Midbrain (tissue), 1 donor: ENCODE measurements around the gene GALNS.

ENCODE experiments used
- DNase-seq: peaks from one replicate; lab custom pipeline; 2025; lab: John Stamatoyannopoulos, UW

The GALNS gene

GRCh38 chr16:88876942-88877526 is 20.3 kb upstream of the GALNS start:
- DNase-seq: no peak

DNA sequence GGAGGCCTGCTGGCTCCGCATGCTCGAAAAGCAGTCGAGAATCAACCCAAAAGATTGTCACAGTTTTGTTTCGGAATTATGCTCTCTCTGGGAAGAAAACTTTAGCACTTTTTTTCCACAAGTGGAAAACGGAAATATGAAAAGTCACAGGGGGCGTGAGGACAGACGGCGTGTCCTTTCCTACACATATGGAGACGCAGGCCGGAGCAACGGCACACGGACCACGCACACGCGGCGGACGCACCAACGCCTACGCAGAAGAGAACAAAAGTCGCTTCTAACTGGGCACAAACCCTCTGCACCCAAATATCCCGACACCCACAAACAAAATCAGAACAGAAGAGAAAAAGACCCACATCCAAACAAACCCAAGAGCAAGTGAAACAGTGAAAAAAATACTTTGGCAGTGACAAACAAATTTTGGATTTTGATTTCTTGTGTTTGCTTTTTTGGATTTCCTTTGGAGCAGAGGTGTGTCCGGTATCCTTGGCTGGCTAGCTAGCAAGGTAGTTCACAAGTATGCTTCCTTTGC is 19.0 kb upstream of the GALNS start:
- DNase-seq: no peak

GRCh38 chr16:88874938-88875599 is 18.3 kb upstream of the GALNS start:
- DNase-seq: no peak

GRCh38 chr16:88872650-88873331 is 16.0 kb upstream of the GALNS start:
- no peak for DNase-seq

DNA sequence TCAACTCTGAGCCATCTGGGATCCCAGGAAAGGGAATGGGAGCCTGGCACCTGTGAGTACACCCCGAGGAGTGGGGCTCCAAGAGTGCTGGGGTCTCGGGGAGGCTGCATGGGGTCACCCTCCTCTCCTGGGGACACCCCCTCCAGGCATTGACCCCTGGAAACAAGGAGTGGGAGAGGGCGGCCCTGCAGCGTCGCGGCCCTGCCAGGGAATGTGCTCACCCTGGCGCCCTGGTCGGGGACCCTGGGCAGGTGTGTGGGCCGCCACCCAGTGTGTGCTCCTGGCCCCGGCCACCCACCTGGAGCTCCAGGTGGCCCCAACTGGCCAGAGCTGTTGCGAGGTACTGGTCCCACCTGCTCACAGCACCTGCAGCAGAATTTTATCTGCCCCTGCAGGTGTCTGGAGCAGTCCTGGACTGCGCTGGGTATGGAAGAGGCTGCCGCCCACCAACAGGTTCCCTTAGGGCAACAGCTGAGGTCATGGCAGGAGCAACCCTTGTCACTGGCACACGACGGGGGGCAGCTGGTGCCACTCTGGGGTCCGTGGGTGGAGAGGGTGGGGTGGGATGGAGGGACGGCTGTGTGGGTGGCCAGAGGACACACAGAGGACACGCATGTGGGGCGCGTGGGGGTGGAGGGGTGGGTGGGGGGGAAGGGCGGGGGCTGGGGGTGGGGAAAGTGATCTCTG is 15.1 kb upstream of the GALNS start:
- DNase-seq: no peak

- no peak for DNase-seq
Measured at GRCh38 chr16:88871349-88871702, 14.6 kb upstream of the GALNS start.

DNA sequence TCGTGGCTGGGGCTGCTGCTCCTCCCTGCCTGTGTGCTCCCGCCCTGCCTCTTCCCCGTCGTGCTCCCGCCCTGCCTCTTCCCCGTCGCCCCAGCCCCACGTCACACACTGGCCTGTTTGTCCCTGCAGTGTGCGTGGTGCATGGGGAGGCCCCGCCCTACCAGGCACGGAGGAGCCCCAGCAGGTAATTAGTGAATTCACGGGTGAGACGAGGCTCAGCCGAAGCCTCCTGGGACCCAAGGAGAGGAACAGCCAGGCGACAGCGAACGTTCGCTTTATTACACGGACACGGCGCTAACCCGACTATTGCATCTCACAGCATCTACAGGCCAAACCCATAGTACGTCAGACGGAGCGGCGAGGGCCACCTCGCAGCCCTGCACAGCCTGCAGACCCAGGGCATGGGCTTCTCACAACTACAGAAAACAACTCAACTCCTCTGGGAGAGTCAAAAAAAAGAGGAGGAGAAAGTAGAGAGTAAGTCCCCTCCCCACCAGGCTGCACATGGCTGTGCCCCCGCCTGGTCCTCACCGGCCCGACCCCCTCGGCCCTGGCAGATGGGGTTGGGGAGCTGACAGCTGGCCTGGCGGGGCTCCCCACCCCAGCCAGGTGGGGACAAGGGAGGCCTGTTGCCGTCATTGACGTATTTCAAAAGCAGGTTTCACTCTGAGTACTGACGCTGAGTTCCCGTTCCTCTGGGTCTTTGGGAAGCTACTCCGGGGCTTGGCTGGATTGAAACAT is 14.0 kb upstream of the GALNS start:
- no peak for DNase-seq

- no peak for DNase-seq
Measured at GRCh38 chr16:88869673-88869980, 12.9 kb upstream of the GALNS start.

GRCh38 chr16:88868974-88869672 is 12.4 kb upstream of the GALNS start:
- no peak for DNase-seq

GRCh38 chr16:88867581-88868246 is 11.0 kb upstream of the GALNS start:
- no peak for DNase-seq

GRCh38 chr16:88866151-88866920 is 9.6 kb upstream of the GALNS start, which contains the start of gene PABPN1L:
Gene PABPN1L, minus strand, starts transcription at chr16:88866660. Its CDS starts 54 bp downstream, at chr16:88866606.
- DNase-seq: no peak

DNA sequence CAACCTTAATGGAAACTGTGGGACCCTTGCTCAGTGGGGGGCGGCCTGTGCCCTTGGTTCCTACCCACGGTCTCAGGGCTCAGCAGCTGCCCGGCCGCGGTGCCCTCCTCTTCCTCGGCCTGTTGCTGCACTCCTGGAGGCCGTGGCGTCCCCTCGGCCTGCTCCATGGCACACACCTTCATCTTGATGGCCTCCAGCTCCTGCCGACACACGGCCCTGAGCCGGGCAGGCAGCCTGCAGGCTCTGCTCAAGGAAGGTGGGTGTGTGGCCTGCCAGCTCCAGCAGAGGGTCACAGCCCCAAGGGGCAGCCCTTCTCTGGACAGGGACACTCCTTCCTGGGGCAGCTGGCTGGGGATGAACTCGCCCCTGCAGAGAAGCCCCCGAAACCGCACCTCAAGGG is 9.0 kb upstream of the GALNS start:
- DNase-seq: no peak

DNA sequence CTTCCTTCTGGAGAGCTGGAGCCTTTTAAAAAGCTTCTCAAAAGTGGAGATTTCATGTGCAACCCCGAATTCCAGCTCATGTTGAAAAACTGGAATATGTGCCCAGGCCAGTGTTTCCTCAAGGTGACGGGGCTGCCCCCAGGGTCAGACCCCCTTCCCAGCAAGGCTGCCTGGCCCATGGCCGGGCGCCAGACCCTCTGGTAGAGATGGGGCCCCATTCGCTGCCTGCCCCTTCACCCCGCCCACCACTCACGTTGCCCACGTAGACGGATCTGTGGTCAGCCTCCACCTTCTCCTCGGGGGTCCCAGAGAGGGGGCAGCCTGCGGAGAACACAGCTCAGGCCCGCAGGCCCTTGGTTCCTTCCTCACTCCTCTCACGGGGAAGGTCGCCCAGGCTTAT is 8.6 kb upstream of the GALNS start:
- no peak for DNase-seq

GRCh38 chr16:88864521-88864920 is 7.8 kb upstream of the GALNS start:
- DNase-seq: no peak

GRCh38 chr16:88864099-88864498 is 7.4 kb upstream of the GALNS start:
- DNase-seq: no peak

GRCh38 chr16:88863426-88863825 is 6.7 kb upstream of the GALNS start:
- DNase-seq: no peak

GRCh38 chr16:88862968-88863367 is 6.2 kb upstream of the GALNS start:
- DNase-seq: no peak

DNA sequence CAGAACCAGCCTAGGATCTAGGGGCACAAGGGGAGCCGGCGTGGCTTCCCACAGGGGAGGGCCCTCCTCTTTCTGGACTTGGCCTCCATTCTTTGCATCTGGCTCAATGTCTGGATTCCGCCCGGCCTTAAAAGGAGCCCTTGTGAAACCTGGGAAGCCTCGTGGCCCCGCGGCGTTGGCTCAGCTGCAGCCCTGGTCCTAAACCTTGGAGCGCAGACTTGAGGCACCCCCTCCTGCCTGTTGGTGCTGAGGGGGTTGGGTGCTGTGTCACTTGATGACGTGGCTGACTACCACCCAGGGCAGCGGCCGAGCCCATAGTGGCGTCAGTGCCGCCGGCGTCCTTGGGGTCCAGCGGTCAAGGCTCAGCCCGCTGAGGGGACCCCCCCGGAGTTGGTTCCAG is 4.6 kb upstream of the GALNS start:
- DNase-seq: no peak

DNA sequence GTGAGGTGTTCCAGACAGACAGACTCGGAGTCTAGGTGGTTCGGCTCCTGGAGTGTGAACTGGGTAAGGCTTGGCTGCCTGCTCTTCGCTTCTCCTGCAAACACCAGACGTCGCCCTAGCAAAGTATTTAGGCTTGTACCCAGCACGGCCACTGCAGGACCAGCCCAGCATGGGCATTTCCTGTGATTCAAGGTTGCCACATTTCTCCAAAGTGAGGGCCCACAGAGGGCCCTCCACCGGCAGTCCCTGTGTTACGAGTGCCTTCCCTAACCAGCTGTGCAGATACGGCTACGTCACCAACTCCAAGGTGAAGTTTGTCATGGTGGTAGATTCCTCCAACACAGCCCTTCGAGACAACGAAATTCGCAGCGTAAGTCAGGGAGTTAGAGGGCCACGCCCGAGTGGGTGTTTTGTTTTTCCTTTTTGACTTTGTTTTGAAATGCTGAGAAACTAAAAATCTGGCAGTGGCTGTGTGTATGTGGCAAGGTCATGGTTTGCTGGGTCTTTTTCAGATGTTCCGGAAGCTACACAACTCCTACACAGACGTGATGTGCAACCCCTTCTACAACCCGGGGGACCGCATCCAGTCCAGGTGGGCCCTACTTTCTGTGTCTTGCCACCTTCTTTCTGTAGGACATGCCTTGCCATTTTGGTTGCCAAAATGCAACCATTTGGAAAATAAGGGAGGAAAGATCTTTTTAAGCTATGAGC is 2.8 kb upstream of the GALNS start:
- DNase-seq: no peak
